Gastroesophageal sphincter (tissue), 4 donors: ENCODE measurements around the gene TNFAIP2. TPM values are rescaled to one million over a fixed set of nuclear protein-coding genes. Genes with fewer than 3 reads are reported as not detected.
A peak's percentile ranks its signal among the peaks of the same experiment; 100 is the strongest.

ENCODE experiments used
- ATAC-seq: fragments of 150-250 bp; one replicate; pipeline ENCODE4 v1.9.1; 2016; ENCODE audit warnings: mild to moderate bottlenecking, moderate library complexity
- H3K27ac ChIP-seq, 4 donors: fragments of 200-600 bp; sonication (generic) in 3 of 4; 1 replicate in 3 of 4; 2 replicates in 1 of 4; pipeline ENCODE4 v1.5.1; 2016 to 2019
- H3K27me3 ChIP-seq: fragments of 200-600 bp; sonication (generic); one replicate; pipeline ENCODE4 v1.5.1; 2019
- H3K36me3 ChIP-seq, 2 donors: fragments of 200-600 bp; sonication (generic); one replicate each; pipeline ENCODE4 v1.5.1; 2019; ENCODE audit warnings: control low read depth in 1 of 2
- H3K4me1 ChIP-seq, 3 donors: fragments of 200-600 bp; sonication (generic); 1 replicate in 2 of 3; 2 replicates in 1 of 3; pipeline ENCODE4 v1.5.1; 2016 to 2019; ENCODE audit warnings: control low read depth in 2 of 3
- H3K4me3 ChIP-seq, 2 donors: fragments of 200-600 bp; sonication (generic); one replicate each; pipeline ENCODE4 v1.5.1; 2019; ENCODE audit warnings: mild to moderate bottlenecking in 1 of 2, moderate library complexity in 1 of 2
- H3K9me3 ChIP-seq, 3 donors: fragments of 200-600 bp; sonication (generic); one replicate each; pipeline ENCODE4 v1.5.1; 2017 to 2019; ENCODE audit warnings: control low read depth in 2 of 3
- EP300 ChIP-seq: sonication (generic); formaldehyde crosslinking; IDR thresholded peaks from one replicate; pipeline ENCODE4 v1.6.1; 2017; ENCODE audit warnings: antibody characterized with exemption, mild to moderate bottlenecking
- POLR2A ChIP-seq, 2 donors: fragments of 450-650 bp; IDR thresholded peaks; one replicate each; pipeline ENCODE4 v1.6.1; 2017; ENCODE audit warnings: antibody characterized with exemption in 2 of 2, mild to moderate bottlenecking in 2 of 2, moderate library complexity in 1 of 2
- POLR2AphosphoS5 ChIP-seq: sonication (generic); formaldehyde crosslinking; IDR thresholded peaks from one replicate; pipeline ENCODE4 v1.6.1; 2017; ENCODE audit warnings: antibody characterized with exemption
- WGBS, 2 donors: methylation state at CpG; one replicate each; pipeline ENCODE4 v1.1.5; 2018; ENCODE audit warnings: low coverage in 1 of 2; 5-methylcytosine and 5-hydroxymethylcytosine counted together
- total RNA-seq, 4 donors: library from RNA; depleted of rRNA; stranded (reverse); fragments of >200 nt; gene quantifications; one replicate each; pipeline ENCODE4 v1.1.0, GENCODE V29; 2016
- TF ChIP-seq, protein P1 (sequence below), 4 experiments: fragments of 200-600 bp in 2 of 4; fragments of 450-650 bp in 2 of 4; sonication (generic) in 1 of 4; IDR thresholded peaks; one replicate each; pipeline ENCODE4 v1.5.1; 2017 to 2019; ENCODE audit warnings: antibody characterized with exemption in 4 of 4, mild to moderate bottlenecking in 2 of 4, moderate library complexity in 2 of 4

Gene TNFAIP2
- total RNA-seq, 4 donors from 2014 or later: 51.6 to 61.9 (median 59.1) TPM

DNA sequence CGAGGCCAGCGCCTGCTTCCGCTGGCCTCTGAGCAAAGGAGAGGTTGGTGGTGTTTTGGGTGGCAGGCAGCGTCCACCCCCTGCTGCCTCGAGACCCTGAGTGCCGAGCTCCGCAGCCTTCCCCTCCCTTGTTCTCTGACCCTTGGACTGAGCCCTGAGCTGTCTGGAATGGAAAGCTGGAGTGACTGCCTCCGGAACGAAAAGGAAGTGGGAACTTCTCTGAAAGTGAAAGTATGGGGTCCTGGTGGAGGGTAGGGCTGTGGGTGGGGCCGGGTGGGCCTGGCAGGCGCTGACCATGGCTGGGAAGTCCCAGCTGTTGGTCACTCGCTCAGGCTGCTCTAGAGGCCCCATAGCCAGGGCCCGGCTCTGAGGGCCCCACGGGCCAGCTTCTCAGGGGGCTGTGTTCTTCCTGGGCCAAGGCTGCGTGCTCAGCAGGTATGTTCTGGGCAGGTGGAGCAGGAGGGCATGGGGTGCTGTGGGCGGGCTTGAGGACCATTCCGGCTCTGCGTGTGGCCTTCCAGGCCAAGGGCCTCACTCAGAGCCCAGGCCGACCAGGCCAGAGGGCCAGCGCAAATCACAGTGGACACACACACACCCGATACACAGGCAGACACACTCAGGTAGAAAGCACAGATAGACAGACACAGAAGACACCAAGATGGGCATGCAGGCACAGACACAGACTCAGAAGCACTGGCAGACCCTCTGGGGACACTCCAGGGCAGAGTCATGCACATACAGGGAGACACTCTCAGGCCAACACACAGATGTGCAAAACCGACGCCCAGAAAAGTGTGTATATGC, 28.7 kb upstream of the TNFAIP2 start, which contains the start of gene EXOC3L4:
Gene EXOC3L4, plus strand, starts transcription at position 320 of the 804 bp plus-strand sequence. CDS start 5,495 bp downstream, outside the sequence.
- peak; percentile 38 for ATAC-seq
- H3K4me3 ChIP-seq: peak within 1 kb of the TSS in 1 of 2 donors; percentile 30

DNA sequence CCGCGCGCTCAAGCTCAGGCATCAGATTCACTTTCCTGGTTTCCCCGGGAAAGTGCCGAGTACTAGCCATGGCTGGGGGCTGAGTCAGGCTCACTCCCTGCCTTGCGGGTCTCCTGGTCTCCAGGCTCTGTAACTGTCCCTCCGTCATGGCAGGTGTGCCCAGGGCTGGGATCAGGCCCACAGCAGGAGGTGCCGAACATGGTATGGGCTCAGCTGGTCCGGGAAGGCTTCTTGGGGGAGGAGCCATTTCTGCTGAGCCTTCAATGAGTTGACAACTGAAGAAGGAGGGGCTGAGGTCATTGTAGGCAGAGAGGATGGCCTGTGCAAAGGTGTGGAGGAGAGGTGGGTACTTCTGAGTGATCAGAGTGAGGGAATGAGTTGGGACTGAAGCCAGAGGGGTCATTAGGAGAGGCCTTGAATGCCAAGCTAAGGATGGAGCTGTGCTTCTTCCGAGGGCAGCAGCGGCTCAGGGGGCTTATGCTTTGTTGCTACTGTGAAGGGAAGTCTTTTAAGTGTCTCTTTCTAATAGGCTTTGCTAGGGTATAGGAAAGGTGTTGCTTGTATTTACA, 28.0 kb upstream of the TNFAIP2 start:
- 84 to 89% methylated on average over 2 to 5 of the region's 11 CpGs for WGBS, 2 donors
- peak overlapping the region in 3 of 4 donors; percentile 62 to 79 (median 75) for H3K27ac ChIP-seq
- H3K9me3 ChIP-seq: no peaks in the 10 kb centered on the region
- TF ChIP-seq, protein P1, sequence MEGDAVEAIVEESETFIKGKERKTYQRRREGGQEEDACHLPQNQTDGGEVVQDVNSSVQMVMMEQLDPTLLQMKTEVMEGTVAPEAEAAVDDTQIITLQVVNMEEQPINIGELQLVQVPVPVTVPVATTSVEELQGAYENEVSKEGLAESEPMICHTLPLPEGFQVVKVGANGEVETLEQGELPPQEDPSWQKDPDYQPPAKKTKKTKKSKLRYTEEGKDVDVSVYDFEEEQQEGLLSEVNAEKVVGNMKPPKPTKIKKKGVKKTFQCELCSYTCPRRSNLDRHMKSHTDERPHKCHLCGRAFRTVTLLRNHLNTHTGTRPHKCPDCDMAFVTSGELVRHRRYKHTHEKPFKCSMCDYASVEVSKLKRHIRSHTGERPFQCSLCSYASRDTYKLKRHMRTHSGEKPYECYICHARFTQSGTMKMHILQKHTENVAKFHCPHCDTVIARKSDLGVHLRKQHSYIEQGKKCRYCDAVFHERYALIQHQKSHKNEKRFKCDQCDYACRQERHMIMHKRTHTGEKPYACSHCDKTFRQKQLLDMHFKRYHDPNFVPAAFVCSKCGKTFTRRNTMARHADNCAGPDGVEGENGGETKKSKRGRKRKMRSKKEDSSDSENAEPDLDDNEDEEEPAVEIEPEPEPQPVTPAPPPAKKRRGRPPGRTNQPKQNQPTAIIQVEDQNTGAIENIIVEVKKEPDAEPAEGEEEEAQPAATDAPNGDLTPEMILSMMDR (IDR thresholded peaks at IDR 0.05): no peak
- TF ChIP-seq POLR2AphosphoS5 (no peak), POLR2A (IDR thresholded peaks at IDR 0.05) (no peak), EP300 (no peak)
- H3K4me3 ChIP-seq: no peak overlapping the region
- ATAC-seq: no peak
- H3K4me1 ChIP-seq: peaks cover 0 to 26% (median 13%) of the 10 kb centered on the region in 3 donors
- H3K27me3 ChIP-seq: peaks cover 27% of the 10 kb centered on the region
- no peaks in the 10 kb centered on the region for H3K36me3 ChIP-seq

More for the DNA sequence above, 28.7 kb upstream of the TNFAIP2 start, which contains the start of gene EXOC3L4:
- TF ChIP-seq, protein P1 (IDR thresholded peaks at IDR 0.05): no peak
- TF ChIP-seq POLR2A (IDR thresholded peaks at IDR 0.05) (no peak), EP300 (no peak), POLR2AphosphoS5 (no peak)
- H3K4me1 ChIP-seq: peaks cover 0 to 26% (median 13%) of the 10 kb centered on the region in 3 donors
- H3K27me3 ChIP-seq: peaks cover 20% of the 10 kb centered on the region
- peak within 1 kb of the TSS in 3 of 4 donors; percentile 62 to 79 (median 75) for H3K27ac ChIP-seq
- 86% methylated on average over 3 of the region's 23 CpGs; no CpG with 5 or more reads in 1 of the 2 donors for WGBS, 2 donors
- H3K36me3 ChIP-seq: no peaks in the 10 kb centered on the region
- no peaks in the 10 kb centered on the region for H3K9me3 ChIP-seq

DNA sequence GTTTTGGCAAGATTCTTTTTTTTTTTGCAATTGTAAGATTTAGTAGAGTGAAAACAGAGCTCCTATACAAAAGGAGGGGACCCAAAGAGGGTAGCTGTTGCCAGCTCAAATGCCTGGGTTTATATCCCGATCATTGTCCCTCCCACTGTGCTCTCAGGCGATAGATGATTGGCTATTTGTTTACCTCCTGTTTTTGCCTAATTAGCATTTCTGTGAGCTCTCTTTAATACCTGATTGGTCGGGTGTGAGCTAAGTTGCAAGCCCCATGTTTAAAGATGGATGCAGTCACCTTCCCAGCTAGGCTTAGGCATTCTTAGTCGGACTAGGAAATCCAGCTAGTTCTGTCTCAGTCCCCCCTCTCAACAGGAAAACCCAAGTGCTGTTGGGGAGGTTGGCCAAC, 26.9 kb upstream of the TNFAIP2 start:
- ATAC-seq: no peak
- Histone ChIP-seq H3K27ac (no peak overlapping the region), H3K4me1 (peaks cover 0 to 17% (median 8%) of the 10 kb centered on the region in 3 donors), H3K27me3 (peaks cover 38% of the 10 kb centered on the region), H3K9me3 (no peaks in the 10 kb centered on the region), H3K4me3 (no peak overlapping the region), H3K36me3 (no peaks in the 10 kb centered on the region)
- TF ChIP-seq POLR2AphosphoS5 (no peak), POLR2A (IDR thresholded peaks at IDR 0.05) (no peak), EP300 (no peak)
- TF ChIP-seq, protein P1 (IDR thresholded peaks at IDR 0.05): no peak
- 57 to 73% methylated on average over 2 of the region's 4 CpGs for WGBS, 2 donors

DNA sequence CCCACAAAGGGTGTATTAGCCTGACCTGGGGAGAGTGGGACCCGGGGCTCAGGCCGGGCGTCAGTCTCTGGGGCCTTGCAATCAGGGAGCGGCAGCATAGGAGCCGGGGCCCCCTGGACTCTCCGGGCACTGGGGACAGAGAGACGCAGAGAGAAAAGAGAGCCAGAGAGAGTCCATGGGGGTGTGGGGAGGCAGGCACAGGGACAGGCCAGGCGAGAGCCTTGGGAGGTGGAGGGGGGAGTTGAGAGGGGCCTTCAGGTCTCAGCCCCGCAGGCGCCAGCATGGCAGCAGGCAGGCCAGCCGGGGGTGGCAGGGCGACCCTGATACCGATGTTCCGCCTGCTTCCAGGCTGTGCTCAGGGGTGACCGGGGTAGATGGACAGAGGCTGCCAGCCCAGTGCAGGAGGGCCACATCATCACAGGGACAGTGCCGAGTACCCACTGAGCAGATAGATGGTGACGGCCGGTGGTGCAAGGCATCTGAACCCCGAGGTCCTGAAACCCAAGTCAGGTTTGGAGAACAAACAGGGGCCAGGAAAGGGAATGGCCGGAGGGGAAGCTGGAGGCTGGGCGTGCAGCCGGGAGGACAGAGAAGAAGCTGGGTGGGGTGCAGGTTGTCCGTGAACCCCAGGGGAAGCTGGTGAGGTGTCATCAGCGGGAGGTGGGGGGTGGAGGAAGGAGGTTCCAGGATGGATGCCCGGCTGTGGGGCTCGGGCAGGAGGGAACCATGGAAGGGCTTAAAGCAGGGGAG, 25.8 kb upstream of the TNFAIP2 start:
- WGBS, 2 donors: 79 to 89% methylated on average over 7 to 10 of the region's 26 CpGs
- H3K4me3 ChIP-seq: no peak overlapping the region
- H3K36me3 ChIP-seq: no peaks in the 10 kb centered on the region
- no peak for ATAC-seq
- H3K9me3 ChIP-seq: no peaks in the 10 kb centered on the region
- TF ChIP-seq EP300 (no peak), POLR2A (IDR thresholded peaks at IDR 0.05) (no peak), POLR2AphosphoS5 (no peak)
- TF ChIP-seq, protein P1 (IDR thresholded peaks at IDR 0.05): no peak
- no peak overlapping the region for H3K27ac ChIP-seq
- H3K27me3 ChIP-seq: peaks cover 49% of the 10 kb centered on the region
- H3K4me1 ChIP-seq: peaks cover 0 to 16% (median 4%) of the 10 kb centered on the region in 3 donors
